HG03439 (cell line): ENCODE data around the gene POLD3.
"Not testable (repeated sequence)": the region's sequence is repeated elsewhere in the genome, so short reads cannot be mapped to it uniquely, and the experiment has no call there.

Experiments
- ATAC-seq: cut with Tn5 transposase; IDR thresholded peaks from one replicate; pipeline ENCODE4 v1.9.1; 2021; ENCODE audit warnings: mild to moderate bottlenecking, moderate library complexity; ENCODE audit not compliant: unreplicated experiment

The POLD3 gene

GRCh38 chr11:74636630-74637184 is 44.3 kb downstream of the POLD3 start:
- no peak for ATAC-seq

- ATAC-seq = no peak
Observed at GRCh38 chr11:74637700-74638099, 45.3 kb downstream of the POLD3 start.

DNA sequence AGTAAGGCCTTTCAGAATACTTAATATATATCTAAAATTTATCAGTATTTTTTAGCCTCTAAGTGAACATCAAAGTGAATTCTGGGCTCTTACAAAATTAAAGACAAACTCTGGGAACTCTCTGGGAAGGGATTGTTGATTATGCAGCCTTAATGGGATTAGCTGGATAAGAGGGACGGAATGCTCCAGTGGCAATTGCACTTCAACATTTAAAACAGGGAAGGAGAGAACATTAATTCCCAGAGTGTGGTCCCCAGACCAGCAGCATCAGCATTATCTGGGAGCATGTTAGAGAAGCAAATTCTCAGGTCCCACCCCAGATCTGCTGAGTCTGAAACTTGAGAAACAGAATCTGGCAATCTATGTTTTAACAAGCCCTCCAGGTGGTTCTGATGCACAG is 46.5 kb downstream of the POLD3 start:
- no peak for ATAC-seq

DNA sequence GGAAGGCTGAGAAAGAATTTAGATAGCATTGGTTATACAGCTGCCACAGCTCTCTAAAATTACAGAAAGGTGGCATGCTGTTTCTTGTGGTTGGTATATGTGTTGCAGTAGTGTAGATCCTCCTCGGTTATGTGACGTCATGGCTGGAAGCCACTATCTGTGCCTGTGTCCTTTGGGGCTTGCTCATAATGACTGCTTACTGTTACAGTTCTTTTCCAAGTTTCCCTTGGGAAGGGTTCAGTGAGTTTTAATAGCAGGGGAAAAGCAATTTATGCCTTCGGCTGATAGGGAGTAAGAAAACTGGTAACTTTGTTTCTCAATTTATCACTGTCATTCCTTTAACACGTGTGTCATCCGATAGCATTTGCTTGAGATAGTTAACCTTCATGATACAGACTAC is 47.2 kb downstream of the POLD3 start:
- ATAC-seq = no peak

GRCh38 chr11:74641289-74641688 is 48.9 kb downstream of the POLD3 start:
- no peak for ATAC-seq

DNA sequence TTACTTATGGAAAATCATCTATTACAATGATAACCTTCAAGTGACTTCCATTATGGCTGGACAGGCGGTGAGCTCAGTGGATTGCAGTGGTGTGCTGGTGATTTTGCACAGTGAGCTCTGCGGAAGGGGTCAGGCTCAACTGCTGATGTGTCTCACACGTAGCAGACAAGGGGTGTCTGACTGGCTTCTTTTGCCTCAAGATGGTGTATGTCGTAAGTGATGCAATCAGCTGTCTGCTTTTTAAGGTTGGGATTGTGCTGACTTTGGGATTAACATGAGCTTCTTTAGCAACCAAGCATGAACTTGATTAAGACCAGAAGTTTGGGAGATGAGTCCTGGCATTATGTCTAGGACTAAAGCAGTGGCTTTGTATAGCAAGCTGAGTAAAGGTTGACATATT is 49.5 kb downstream of the POLD3 start:
- no peak for ATAC-seq

DNA sequence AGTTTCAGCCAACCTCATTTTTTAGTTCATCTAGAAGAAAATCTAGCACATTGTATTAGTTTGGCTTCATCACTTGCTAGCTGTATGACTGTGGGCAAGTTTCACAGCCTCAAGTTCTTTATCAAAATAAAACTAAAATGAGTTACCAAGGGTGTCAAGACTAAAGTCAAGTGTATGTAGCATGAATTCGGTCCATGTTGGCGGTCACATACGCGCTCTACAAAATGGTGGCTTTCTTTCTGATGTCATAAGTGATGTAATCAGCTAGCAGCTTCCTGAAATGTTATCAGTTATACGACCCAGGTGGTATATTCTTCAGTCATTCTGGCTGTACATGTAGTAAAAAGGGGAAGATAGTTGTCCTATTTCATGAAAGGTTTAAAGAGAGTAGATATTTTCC is 50.5 kb downstream of the POLD3 start:
- no peak for ATAC-seq

DNA sequence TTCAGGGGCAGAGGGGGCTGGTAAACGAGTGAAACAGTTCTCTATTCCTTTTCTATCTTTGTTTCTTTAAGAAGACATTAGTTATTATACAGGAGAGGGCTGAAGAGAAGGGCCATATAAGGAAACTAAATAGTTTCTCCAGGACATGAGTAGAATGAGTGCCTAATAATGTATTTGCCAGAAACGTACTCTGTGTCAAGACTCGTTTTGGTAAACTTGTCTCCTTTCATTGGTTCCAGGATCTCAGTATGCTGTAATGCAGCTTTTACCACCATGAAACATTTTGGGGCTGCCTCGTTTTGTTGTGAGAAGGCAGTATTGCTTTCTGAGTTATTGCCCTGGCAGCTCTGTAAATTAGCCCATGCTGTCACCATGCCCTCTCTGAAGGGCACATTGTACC is 51.7 kb downstream of the POLD3 start:
- no peak for ATAC-seq

DNA sequence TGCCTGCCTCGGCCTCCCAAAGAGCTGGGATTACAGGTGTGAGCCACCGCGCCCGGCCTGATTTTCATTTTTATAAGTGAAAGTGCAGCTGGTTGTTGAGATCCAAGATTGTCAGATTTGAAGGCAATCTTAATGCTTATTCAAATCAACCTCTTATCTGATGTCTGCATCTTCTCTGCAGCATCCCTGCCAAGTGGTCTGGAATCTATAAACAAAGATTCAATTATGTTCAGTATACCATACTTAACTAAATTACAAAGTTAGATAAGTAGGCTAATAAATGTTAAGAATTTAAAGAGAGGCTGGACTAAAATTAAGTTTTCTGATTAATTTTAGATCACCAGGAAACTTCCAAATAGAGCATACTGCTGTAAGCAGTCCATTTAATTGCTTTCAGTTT is 53.8 kb downstream of the POLD3 start:
- ATAC-seq = no peak

DNA sequence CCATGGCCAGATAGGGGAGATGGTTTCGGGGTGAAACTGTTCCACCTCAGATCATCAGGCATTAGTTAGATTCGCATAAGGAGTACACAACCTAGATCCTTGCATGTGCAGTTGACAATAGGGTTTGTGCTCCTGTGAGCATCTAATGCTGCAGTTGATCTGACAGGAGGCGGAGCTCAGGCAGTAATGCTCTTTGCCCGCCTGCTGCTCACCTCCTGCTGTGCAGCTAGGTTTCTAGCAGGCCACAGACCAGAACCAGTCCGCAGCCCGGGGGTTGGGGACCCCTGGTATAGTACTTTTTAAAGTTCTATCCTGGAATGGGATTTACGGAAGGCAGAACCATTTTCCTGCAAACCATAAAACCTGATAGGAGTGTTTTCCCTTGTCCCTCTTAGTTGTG is 54.6 kb downstream of the POLD3 start:
- no peak for ATAC-seq

DNA sequence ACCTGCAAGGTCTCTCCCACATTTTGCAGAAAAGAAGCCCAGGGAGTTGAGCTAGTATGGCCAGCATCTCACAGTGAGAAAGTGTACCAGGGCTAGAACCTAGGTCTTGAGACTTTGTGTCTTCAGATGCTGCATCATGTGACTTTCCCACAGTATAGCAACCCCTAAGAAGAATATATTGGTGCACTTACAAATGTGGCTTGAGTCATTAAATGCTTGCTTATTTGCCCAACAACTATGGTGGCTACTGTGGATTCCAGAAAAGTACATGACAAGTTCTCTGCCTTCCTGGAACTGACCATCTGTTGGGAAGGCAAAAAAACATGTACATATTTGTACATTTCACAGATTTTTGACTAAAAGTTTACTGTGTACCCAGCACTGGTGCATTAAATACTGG is 55.0 kb downstream of the POLD3 start:
- ATAC-seq = no peak

GRCh38 chr11:74647831-74648230 is 55.4 kb downstream of the POLD3 start:
- no peak for ATAC-seq

DNA sequence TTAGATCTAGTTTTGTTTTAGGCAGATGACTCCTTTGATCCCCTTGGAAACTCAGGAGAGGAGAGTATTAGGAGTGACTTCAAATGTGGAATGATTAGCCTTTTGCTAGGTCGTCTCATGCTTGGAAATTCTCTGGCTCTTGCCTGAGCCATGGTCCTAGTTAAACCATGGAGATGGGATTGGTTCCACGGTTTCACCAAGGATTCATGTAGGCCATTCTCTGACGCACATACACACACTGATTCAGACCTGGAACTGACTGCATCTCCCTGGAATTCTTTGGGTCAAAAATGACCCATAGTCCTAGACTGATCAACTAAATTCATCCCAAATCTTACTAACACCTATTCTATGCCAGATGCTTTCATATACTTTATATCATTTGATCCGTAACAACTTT is 56.5 kb downstream of the POLD3 start:
- ATAC-seq = no peak

- ATAC-seq = no peak
Observed at GRCh38 chr11:74650498-74650897, 58.1 kb downstream of the POLD3 start.

DNA sequence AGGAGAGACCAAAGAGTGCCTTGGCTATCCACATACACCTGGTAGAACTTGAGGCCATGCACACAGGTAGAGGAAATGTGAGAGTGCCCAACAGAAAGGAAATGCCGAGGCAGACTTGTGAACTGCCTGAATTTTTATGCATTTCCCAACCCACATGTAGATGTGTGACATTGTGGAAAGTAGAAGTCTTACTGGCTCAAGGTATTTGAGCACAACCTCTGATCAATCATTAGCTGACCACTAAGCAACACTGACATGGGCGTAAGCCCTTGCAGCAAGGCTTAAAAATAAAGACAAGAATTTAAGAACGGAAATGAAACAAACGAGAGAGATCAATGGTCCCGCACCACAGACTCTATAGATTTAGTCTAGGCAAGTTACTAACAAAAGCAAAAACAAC is 62.6 kb downstream of the POLD3 start:
- ATAC-seq = no peak

DNA sequence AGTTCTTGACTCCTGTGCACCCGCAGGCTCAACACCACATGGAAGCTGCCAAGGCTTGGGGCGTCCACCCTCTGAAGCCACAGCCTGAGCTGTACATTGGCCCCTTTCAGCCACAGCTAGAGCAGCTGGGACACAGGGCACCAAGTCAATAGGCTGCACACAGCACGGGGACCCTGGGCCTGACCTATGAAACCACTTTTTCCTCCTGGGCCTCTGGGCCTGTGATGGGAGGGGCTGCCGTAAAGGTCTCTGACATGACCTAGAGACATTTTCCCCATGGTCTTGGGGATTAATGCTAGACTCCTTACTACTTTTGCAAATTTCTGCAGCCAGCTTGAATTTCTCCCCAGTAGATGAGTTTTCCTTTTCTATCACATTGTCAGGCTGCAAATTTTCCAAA is 66.7 kb downstream of the POLD3 start:
- ATAC-seq = not testable (repeated sequence)

DNA sequence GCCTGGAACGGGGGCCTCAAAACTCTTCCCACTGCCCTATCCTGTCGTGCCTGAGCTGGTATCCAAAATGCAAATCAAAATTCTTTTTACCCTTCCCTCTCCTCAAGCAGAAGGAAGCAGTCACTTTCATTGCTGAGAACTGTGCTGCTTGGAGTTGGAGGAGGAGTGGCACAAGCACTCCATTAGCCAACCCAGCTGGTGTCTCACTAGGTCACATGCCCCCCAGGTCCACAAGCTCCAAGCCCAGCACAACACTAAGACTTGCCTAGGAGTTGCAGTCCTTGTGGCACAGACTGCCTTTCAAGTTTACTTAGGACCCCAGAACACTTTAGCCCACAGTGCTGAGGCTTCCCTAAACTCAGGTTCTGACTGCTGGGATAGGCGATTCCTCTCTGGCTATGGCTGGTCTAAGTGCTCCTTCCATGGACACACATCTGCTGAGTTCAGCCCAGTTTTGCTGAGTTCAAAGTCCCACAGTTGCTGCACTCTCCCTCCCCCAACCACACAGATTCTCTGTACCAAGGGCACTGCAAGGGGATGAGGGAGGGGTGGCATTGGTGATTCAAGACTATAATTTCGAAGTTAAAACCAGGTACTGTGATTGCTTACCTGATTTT is 70.2 kb downstream of the POLD3 start:
- ATAC-seq = no peak

DNA sequence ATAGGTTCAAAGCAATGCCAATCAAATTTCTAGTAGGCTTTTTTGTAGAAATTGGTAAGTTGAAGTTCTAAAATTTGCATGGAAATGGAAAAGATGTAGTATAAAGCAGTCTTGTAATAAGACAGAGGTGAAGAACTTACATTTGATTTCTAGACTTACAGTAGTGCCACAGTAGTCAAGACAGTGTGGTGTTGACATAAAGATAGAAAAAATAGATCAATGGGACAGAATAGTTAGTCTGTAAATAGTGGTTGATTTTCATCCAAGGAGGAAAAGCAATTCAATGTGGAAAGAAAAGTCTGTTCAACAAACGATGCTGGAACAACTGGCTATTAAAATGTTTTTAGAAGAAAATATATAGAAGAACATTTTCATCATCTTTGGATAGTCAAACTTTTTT is 70.9 kb downstream of the POLD3 start:
- no peak for ATAC-seq

- no peak for ATAC-seq
Observed at GRCh38 chr11:74669211-74670160, 77.1 kb downstream of the POLD3 start.

DNA sequence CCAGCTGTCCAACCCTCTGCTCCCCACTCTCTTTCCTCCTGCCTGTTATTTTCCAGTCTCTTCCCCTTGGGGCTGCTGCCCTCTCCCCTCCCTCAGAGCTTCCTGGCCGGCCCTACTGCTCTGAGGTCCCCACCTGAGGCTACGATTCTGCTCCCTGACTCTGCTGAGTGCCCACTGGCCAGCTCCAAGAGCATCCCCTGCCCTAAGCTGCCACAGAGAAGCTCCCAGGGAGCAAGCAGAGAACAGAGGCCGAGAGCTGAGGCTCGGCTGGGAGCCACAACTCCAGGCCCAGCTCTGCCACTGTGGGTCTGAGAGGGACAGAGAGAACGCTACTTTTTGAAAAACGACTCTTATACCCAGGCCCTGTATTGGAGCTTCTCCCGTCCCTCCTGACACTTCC is 77.8 kb downstream of the POLD3 start:
- ATAC-seq = no peak

DNA sequence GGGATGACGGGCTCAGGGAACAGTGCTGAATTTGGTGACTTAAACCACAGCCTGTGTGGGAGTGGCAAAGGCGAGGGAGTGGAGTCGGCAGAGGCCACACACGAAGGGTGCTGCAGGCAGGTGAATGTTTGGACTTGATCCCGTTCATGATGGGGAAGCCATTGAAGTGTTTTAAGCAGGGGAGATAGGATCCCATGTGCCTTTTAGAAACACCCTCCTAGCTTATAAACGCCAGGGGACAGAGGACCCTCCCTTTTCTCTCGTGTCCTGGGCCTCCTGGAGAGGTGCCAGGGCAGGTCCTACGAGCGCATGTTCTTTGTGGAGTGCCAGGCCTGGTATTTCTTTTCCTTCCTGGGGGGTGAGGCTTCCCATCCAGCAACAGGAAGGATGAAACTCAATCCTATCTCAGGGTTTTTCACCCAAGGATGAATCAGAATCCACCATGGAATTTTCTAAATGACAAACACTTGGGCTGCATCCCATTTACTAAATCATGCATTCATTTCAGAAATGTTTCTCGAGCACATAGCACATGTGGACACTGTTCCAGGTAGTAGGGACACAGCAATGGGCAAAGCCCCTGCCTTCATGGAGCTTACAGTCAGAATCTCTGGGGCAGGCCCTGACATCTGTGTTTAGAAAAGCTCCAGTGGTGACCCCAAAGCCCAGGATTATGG is 79.3 kb downstream of the POLD3 start:
- ATAC-seq = no peak
